ENCODE measurements around the gene SMARCA4.
"Not testable (repeated sequence)": the region's sequence is repeated elsewhere in the genome, so short reads cannot be mapped to it uniquely, and the experiment has no call there.

Gene SMARCA4

GRCh38 chr19:11058246-11059030 is 97.6 kb downstream of the SMARCA4 start:
- DNase-seq (ENCODE audit: extremely low spot score, insufficient read length, low read depth) (no peak), FAIRE-seq (no peak)

- DNase-seq (ENCODE audit: extremely low spot score, insufficient read length, low read depth) (no peak), FAIRE-seq (no peak)
These were observed 98.9 kb downstream of the SMARCA4 start for GRCh38 chr19:11059511-11060358.

GRCh38 chr19:11061952-11062351 is 101.1 kb downstream of the SMARCA4 start:
- DNase-seq (ENCODE audit: extremely low spot score, insufficient read length, low read depth) (no peak), FAIRE-seq (no peak)

- FAIRE-seq: no peak
These were observed 102.6 kb downstream of the SMARCA4 start for GRCh38 chr19:11063434-11063833.

GRCh38 chr19:11064831-11065303 is 104.0 kb downstream of the SMARCA4 start:
- DNase-seq (ENCODE audit: extremely low spot score, insufficient read length, low read depth) (no peak), FAIRE-seq (no peak)

More at GRCh38 chr19:11063434-11063833, 102.6 kb downstream of the SMARCA4 start:
- no peak for DNase-seq (ENCODE audit: extremely low spot score, insufficient read length, low read depth)

GRCh38 chr19:11066326-11066725 is 105.5 kb downstream of the SMARCA4 start:
- FAIRE-seq: no peak
- no peak for DNase-seq (ENCODE audit: extremely low spot score, insufficient read length, low read depth)

- no peak for FAIRE-seq
These were observed 106.7 kb downstream of the SMARCA4 start for GRCh38 chr19:11067356-11068113.

GRCh38 chr19:11069561-11069960 is 108.7 kb downstream of the SMARCA4 start:
- DNase-seq (ENCODE audit: extremely low spot score, insufficient read length, low read depth) (no peak), FAIRE-seq (no peak)

More at GRCh38 chr19:11067356-11068113, 106.7 kb downstream of the SMARCA4 start:
- no peak for DNase-seq (ENCODE audit: extremely low spot score, insufficient read length, low read depth)

GRCh38 chr19:11070123-11070522 is 109.3 kb downstream of the SMARCA4 start:
- no peak for FAIRE-seq
- DNase-seq (ENCODE audit: extremely low spot score, insufficient read length, low read depth): no peak

GRCh38 chr19:11073568-11073967 is 112.7 kb downstream of the SMARCA4 start:
- no peak for DNase-seq (ENCODE audit: extremely low spot score, insufficient read length, low read depth)
- no peak for FAIRE-seq

- FAIRE-seq; DNase-seq (ENCODE audit: extremely low spot score, insufficient read length, low read depth): not testable (repeated sequence)
These were observed 116.0 kb downstream of the SMARCA4 start for GRCh38 chr19:11076792-11077191.

GRCh38 chr19:11078893-11079292 is 118.1 kb downstream of the SMARCA4 start:
- DNase-seq (ENCODE audit: extremely low spot score, insufficient read length, low read depth) (no peak), FAIRE-seq (no peak)

- DNase-seq (ENCODE audit: extremely low spot score, insufficient read length, low read depth): no peak
These were observed 119.2 kb downstream of the SMARCA4 start for GRCh38 chr19:11079999-11080398.

GRCh38 chr19:11087870-11088505 is 127.2 kb downstream of the SMARCA4 start:
- no peak for FAIRE-seq

More at GRCh38 chr19:11079999-11080398, 119.2 kb downstream of the SMARCA4 start:
- FAIRE-seq: no peak

GRCh38 chr19:11088506-11089253 is 127.8 kb downstream of the SMARCA4 start:
- DNase-seq (ENCODE audit: extremely low spot score, insufficient read length, low read depth) (no peak), FAIRE-seq (no peak)

More at GRCh38 chr19:11087870-11088505, 127.2 kb downstream of the SMARCA4 start:
- no peak for DNase-seq (ENCODE audit: extremely low spot score, insufficient read length, low read depth)

GRCh38 chr19:11089254-11090013 is 128.6 kb downstream of the SMARCA4 start, which contains the start of gene LDLR:
Gene LDLR (plus strand): TSS chr19:11089463. CDS start chr19:11089549, 86 bp downstream.
- peak; percentile 86 for FAIRE-seq
- DNase-seq (ENCODE audit: extremely low spot score, insufficient read length, low read depth): peak; percentile 52

- not testable (repeated sequence) for FAIRE-seq; DNase-seq (ENCODE audit: extremely low spot score, insufficient read length, low read depth)
These were observed 129.1 kb downstream of the SMARCA4 start for GRCh38 chr19:11090014-11090263.

- DNase-seq (ENCODE audit: extremely low spot score, insufficient read length, low read depth): peak; percentile 74
- FAIRE-seq: peak; percentile 86
These were observed 129.6 kb downstream of the SMARCA4 start for GRCh38 chr19:11090264-11090996.

All from GM18507 (cell line).